Transverse colon (tissue), 4 donors: Measurements from ENCODE around the gene EPOP. TPM values are rescaled to one million over a fixed set of nuclear protein-coding genes. Genes with fewer than 3 reads are reported as not detected.

ENCODE experiments used
- DNase-seq: peaks from one replicate; pipeline ENCODE4 v3.0.0-alpha.2; 2019
- H3K27ac ChIP-seq, 4 donors: fragments of 200-600 bp; sonication (generic); 2 replicates each; pipeline ENCODE4 v1.5.1; 2016 to 2018; ENCODE audit warnings: inconsistent platforms in 4 of 4
- H3K27me3 ChIP-seq: fragments of 200-600 bp; sonication (generic); 2 replicates; pipeline ENCODE4 v1.5.1; 2017; ENCODE audit warnings: inconsistent platforms
- H3K36me3 ChIP-seq, 4 donors: fragments of 200-600 bp; sonication (generic); 2 replicates each; pipeline ENCODE4 v1.5.1; 2017 to 2019; ENCODE audit warnings: inconsistent platforms in 4 of 4
- H3K4me1 ChIP-seq, 4 donors: fragments of 200-600 bp; sonication (generic); 2 replicates each; pipeline ENCODE4 v1.5.1; 2017 to 2020; ENCODE audit warnings: inconsistent platforms in 4 of 4
- H3K4me3 ChIP-seq, 4 donors: fragments of 200-600 bp; sonication (generic); 1 replicate in 1 of 4; 2 replicates in 3 of 4; pipeline versions ENCODE4 v1.5.1 to v1.6.1; 2017 to 2019; ENCODE audit warnings: inconsistent platforms in 4 of 4
- H3K9me3 ChIP-seq, 2 donors: fragments of 200-600 bp; sonication (generic); 2 replicates each; pipeline ENCODE4 v1.5.1; 2017 to 2019; ENCODE audit warnings: inconsistent platforms in 2 of 2
- CTCF ChIP-seq, 5 experiments: fragments of 200-600 bp in 3 of 5; fragments of 450-650 bp in 2 of 5; sonication (generic) in 3 of 5; IDR thresholded peaks; 1 replicate in 2 of 5; 2 replicates in 3 of 5; pipeline ENCODE4 v1.5.1; 2016 to 2017; ENCODE audit warnings: antibody characterized with exemption in 5 of 5, inconsistent platforms in 3 of 5, mild to moderate bottlenecking in 2 of 5, moderate library complexity in 1 of 5
- EP300 ChIP-seq: sonication (generic); formaldehyde crosslinking; IDR thresholded peaks from one replicate; pipeline ENCODE4 v1.6.1; 2017; ENCODE audit warnings: antibody characterized with exemption, low read depth
- POLR2A ChIP-seq: fragments of 450-650 bp; IDR thresholded peaks from one replicate; pipeline ENCODE4 v1.6.1; 2016; ENCODE audit warnings: antibody characterized with exemption, mild to moderate bottlenecking, moderate library complexity
- POLR2AphosphoS5 ChIP-seq, 3 donors: sonication (generic); formaldehyde crosslinking; IDR thresholded peaks; one replicate each; pipeline ENCODE4 v1.6.1; 2016; ENCODE audit warnings: antibody characterized with exemption in 3 of 3
- WGBS, 2 donors: methylation state at CpG; one replicate each; pipeline ENCODE4 v1.1.5; 2018; ENCODE audit warnings: low coverage in 1 of 2; 5-methylcytosine and 5-hydroxymethylcytosine counted together
- in situ Hi-C, 4 donors: fragments of 200-750 bp; cut with MboI; loops; one replicate each; pipeline versions ENCODE4 v1.15.0 to v1.15.1; 2017; ENCODE audit warnings: low sequenced_read_pairs in 3 of 4, low pct_ligation_motif_present in 1 of 4, low pct_unique_long_range_greater_than_20kb in 1 of 4
- intact Hi-C: fragments of 100-400 bp; cut with DNase I; formaldehyde crosslinking; loops from one replicate; pipeline ENCODE4 v1.15.1; 2023; ENCODE audit warnings: low total_unique reads
- total RNA-seq, 4 donors: library from RNA; depleted of rRNA; stranded (reverse); fragments of >200 nt; gene quantifications; one replicate each; pipeline ENCODE4 v1.1.0, GENCODE V29; 2016

Gene EPOP
- total RNA-seq, 4 donors from 2014 or later, result 0.14 to 3.8 (median 0.61) TPM

- Histone ChIP-seq H3K27ac (no peak overlapping the region), H3K4me1 (peaks cover 5 to 16% (median 13%) of the 10 kb centered on the region in 4 donors), H3K27me3 (no peaks in the 10 kb centered on the region), H3K9me3 (no peaks in the 10 kb centered on the region), H3K4me3 (no peak overlapping the region), H3K36me3 (peaks cover 0 to 9% (median 3%) of the 10 kb centered on the region in 4 donors)
- in situ Hi-C loops, result no loop called here
- DNase-seq, result no peak
- intact Hi-C loops, result no loop called here
- TF ChIP-seq CTCF (IDR thresholded peaks at IDR 0.05) (no peak), POLR2A (no peak), EP300 (no peak), POLR2AphosphoS5 (IDR thresholded peaks at IDR 0.05) (no peak)
- WGBS, 2 donors, result 100% methylated on average over 3 of the region's 3 CpGs; no CpG with 5 or more reads in 1 of the 2 donors
These were observed 35.8 kb upstream of the EPOP start for GRCh38 chr17:38710604-38710962.

GRCh38 chr17:38709864-38710603 lies 35.3 kb upstream of the EPOP start:
- H3K36me3 ChIP-seq, result peaks cover 0 to 9% (median under 1%) of the 10 kb centered on the region in 4 donors
- intact Hi-C loops (no loop called here), in situ Hi-C loops (no loop called here)
- H3K9me3 ChIP-seq, result no peaks in the 10 kb centered on the region
- H3K4me3 ChIP-seq, result no peak overlapping the region
- peaks cover 5 to 16% (median 13%) of the 10 kb centered on the region in 4 donors for H3K4me1 ChIP-seq
- no peaks in the 10 kb centered on the region for H3K27me3 ChIP-seq
- DNase-seq, result no peak
- WGBS, 2 donors, result 76 to 77% methylated on average over 5 to 13 of the region's 13 CpGs
- TF ChIP-seq CTCF (IDR thresholded peaks at IDR 0.05) (no peak), POLR2AphosphoS5 (IDR thresholded peaks at IDR 0.05) (no peak), POLR2A (no peak), EP300 (no peak)
- no peak overlapping the region for H3K27ac ChIP-seq

GRCh38 chr17:38709104-38709820 lies 34.5 kb upstream of the EPOP start:
- 90 to 94% methylated on average over 15 to 18 of the region's 18 CpGs for WGBS, 2 donors
- Histone ChIP-seq H3K27ac (no peak overlapping the region), H3K27me3 (no peaks in the 10 kb centered on the region), H3K4me3 (no peak overlapping the region), H3K36me3 (peaks cover 0 to 9% (median 0%) of the 10 kb centered on the region in 4 donors), H3K9me3 (no peaks in the 10 kb centered on the region), H3K4me1 (peaks cover 5 to 16% (median 13%) of the 10 kb centered on the region in 4 donors)
- in situ Hi-C loops, result no loop called here
- no peak for DNase-seq
- intact Hi-C loops, result no loop called here
- TF ChIP-seq POLR2AphosphoS5 (IDR thresholded peaks at IDR 0.05) (no peak), CTCF (IDR thresholded peaks at IDR 0.05) (no peak), POLR2A (no peak), EP300 (no peak)

- Histone ChIP-seq H3K27ac (no peak overlapping the region), H3K9me3 (no peaks in the 10 kb centered on the region), H3K27me3 (no peaks in the 10 kb centered on the region), H3K36me3 (peaks cover 0 to 9% (median 0%) of the 10 kb centered on the region in 4 donors), H3K4me3 (no peak overlapping the region), H3K4me1 (peaks cover 5 to 27% (median 18%) of the 10 kb centered on the region in 4 donors)
- 86 to 93% methylated on average over 6 to 21 of the region's 21 CpGs for WGBS, 2 donors
- DNase-seq, result no peak
- in situ Hi-C loops (no loop called here), intact Hi-C loops (no loop called here)
- TF ChIP-seq POLR2AphosphoS5 (IDR thresholded peaks at IDR 0.05) (no peak), CTCF (IDR thresholded peaks at IDR 0.05) (no peak), EP300 (no peak), POLR2A (no peak)
These were observed 33.1 kb upstream of the EPOP start for GRCh38 chr17:38707678-38708351.
